Transverse colon (tissue), 4 donors: Measurements from ENCODE around the gene LHFPL3. TPM values are rescaled to one million over a fixed set of nuclear protein-coding genes. Genes with fewer than 3 reads are reported as not detected.

Experiments used
- DNase-seq: peaks from one replicate; pipeline ENCODE4 v3.0.0-alpha.2; 2019
- H3K27ac ChIP-seq, 4 donors: fragments of 200-600 bp; sonication (generic); 2 replicates each; pipeline ENCODE4 v1.5.1; 2016 to 2018; ENCODE audit warnings: inconsistent platforms in 4 of 4
- H3K27me3 ChIP-seq: fragments of 200-600 bp; sonication (generic); 2 replicates; pipeline ENCODE4 v1.5.1; 2017; ENCODE audit warnings: inconsistent platforms
- H3K36me3 ChIP-seq, 4 donors: fragments of 200-600 bp; sonication (generic); 2 replicates each; pipeline ENCODE4 v1.5.1; 2017 to 2019; ENCODE audit warnings: inconsistent platforms in 4 of 4
- H3K4me1 ChIP-seq, 4 donors: fragments of 200-600 bp; sonication (generic); 2 replicates each; pipeline ENCODE4 v1.5.1; 2017 to 2020; ENCODE audit warnings: inconsistent platforms in 4 of 4
- H3K4me3 ChIP-seq, 4 donors: fragments of 200-600 bp; sonication (generic); 1 replicate in 1 of 4; 2 replicates in 3 of 4; pipeline versions ENCODE4 v1.5.1 to v1.6.1; 2017 to 2019; ENCODE audit warnings: inconsistent platforms in 4 of 4
- H3K9me3 ChIP-seq, 2 donors: fragments of 200-600 bp; sonication (generic); 2 replicates each; pipeline ENCODE4 v1.5.1; 2017 to 2019; ENCODE audit warnings: inconsistent platforms in 2 of 2
- EP300 ChIP-seq: sonication (generic); formaldehyde crosslinking; IDR thresholded peaks from one replicate; pipeline ENCODE4 v1.6.1; 2017; ENCODE audit warnings: antibody characterized with exemption, low read depth
- POLR2A ChIP-seq: fragments of 450-650 bp; IDR thresholded peaks from one replicate; pipeline ENCODE4 v1.6.1; 2016; ENCODE audit warnings: antibody characterized with exemption, mild to moderate bottlenecking, moderate library complexity
- POLR2AphosphoS5 ChIP-seq, 3 donors: sonication (generic); formaldehyde crosslinking; IDR thresholded peaks; one replicate each; pipeline ENCODE4 v1.6.1; 2016; ENCODE audit warnings: antibody characterized with exemption in 3 of 3
- WGBS, 2 donors: methylation state at CpG; one replicate each; pipeline ENCODE4 v1.1.5; 2018; ENCODE audit warnings: low coverage in 1 of 2; 5-methylcytosine and 5-hydroxymethylcytosine counted together
- in situ Hi-C, 4 donors: fragments of 200-750 bp; cut with MboI; loops; one replicate each; pipeline versions ENCODE4 v1.15.0 to v1.15.1; 2017; ENCODE audit warnings: low sequenced_read_pairs in 3 of 4, low pct_ligation_motif_present in 1 of 4, low pct_unique_long_range_greater_than_20kb in 1 of 4
- intact Hi-C: fragments of 100-400 bp; cut with DNase I; formaldehyde crosslinking; loops from one replicate; pipeline ENCODE4 v1.15.1; 2023; ENCODE audit warnings: low total_unique reads
- total RNA-seq, 4 donors: library from RNA; depleted of rRNA; stranded (reverse); fragments of >200 nt; gene quantifications; one replicate each; pipeline ENCODE4 v1.1.0, GENCODE V29; 2016
- TF ChIP-seq, protein P1 (sequence below), 5 experiments: fragments of 200-600 bp in 3 of 5; fragments of 450-650 bp in 2 of 5; sonication (generic) in 3 of 5; IDR thresholded peaks; 1 replicate in 2 of 5; 2 replicates in 3 of 5; pipeline ENCODE4 v1.5.1; 2016 to 2017; ENCODE audit warnings: antibody characterized with exemption in 5 of 5, inconsistent platforms in 3 of 5, mild to moderate bottlenecking in 2 of 5, moderate library complexity in 1 of 5

The LHFPL3 gene
- total RNA-seq, 4 donors from 2014 or later = 0.27 to 0.80 (median 0.32) TPM; not detected in 1

DNA sequence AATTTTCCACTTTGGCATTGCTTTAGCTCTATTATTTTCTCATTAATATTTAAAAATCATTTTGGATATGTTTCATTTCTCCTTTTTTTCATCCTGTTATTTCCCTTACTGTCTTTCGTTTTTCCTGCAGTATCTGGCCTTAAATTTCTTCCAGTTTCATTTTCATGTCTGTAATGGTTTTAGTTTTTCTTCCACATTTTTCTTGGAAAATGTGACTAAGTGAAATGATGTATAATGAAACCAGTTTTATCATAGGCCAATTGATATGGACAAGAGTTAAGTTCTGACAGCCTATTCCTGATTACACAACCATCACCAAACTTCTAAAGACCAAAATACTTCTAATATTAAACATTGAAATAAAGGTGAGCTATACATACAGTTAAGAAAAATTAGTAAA lies 158.5 kb downstream of the LHFPL3 start:
- TF ChIP-seq EP300 = no peak
- TF ChIP-seq, protein P1, sequence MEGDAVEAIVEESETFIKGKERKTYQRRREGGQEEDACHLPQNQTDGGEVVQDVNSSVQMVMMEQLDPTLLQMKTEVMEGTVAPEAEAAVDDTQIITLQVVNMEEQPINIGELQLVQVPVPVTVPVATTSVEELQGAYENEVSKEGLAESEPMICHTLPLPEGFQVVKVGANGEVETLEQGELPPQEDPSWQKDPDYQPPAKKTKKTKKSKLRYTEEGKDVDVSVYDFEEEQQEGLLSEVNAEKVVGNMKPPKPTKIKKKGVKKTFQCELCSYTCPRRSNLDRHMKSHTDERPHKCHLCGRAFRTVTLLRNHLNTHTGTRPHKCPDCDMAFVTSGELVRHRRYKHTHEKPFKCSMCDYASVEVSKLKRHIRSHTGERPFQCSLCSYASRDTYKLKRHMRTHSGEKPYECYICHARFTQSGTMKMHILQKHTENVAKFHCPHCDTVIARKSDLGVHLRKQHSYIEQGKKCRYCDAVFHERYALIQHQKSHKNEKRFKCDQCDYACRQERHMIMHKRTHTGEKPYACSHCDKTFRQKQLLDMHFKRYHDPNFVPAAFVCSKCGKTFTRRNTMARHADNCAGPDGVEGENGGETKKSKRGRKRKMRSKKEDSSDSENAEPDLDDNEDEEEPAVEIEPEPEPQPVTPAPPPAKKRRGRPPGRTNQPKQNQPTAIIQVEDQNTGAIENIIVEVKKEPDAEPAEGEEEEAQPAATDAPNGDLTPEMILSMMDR (IDR thresholded peaks at IDR 0.05) = no peak
- no peak for TF ChIP-seq POLR2AphosphoS5 (IDR thresholded peaks at IDR 0.05)
- TF ChIP-seq POLR2A = no peak
- intact Hi-C loops = no loop called here
- Histone ChIP-seq H3K4me1 (peaks cover 0 to 9% (median 4%) of the 10 kb centered on the region in 4 donors), H3K27ac (no peak overlapping the region), H3K36me3 (no peaks in the 10 kb centered on the region), H3K27me3 (no peaks in the 10 kb centered on the region), H3K4me3 (no peak overlapping the region), H3K9me3 (no peaks in the 10 kb centered on the region)
- 44 to 80% methylated on average over 1 of the region's 1 CpG for WGBS, 2 donors
- DNase-seq = no peak
- in situ Hi-C loops = no loop called here

DNA sequence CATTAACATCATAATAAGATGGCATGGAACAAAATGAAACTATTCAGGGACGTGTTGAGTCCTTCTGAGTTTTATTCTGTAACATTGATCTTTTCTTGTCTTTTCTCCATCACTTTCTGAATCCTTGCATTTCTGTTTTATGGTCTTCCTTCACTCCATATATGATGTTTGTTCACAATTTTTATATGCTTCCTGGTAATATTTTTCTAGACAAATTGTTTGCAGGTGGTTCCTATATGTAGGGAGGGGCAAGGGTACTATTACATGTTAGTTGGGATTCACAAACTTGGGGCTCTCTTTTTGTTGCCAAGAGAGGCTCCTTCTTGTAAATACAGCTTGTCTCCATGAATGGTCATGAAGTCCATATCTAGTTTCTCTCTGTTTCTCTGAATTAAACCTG lies 159.2 kb downstream of the LHFPL3 start:
- Histone ChIP-seq H3K4me1 (peaks cover 0 to 9% (median 4%) of the 10 kb centered on the region in 4 donors), H3K9me3 (no peaks in the 10 kb centered on the region), H3K27me3 (no peaks in the 10 kb centered on the region), H3K4me3 (no peak overlapping the region), H3K36me3 (no peaks in the 10 kb centered on the region), H3K27ac (no peak overlapping the region)
- no peak for DNase-seq
- TF ChIP-seq POLR2AphosphoS5 (IDR thresholded peaks at IDR 0.05) (no peak), POLR2A (no peak), EP300 (no peak)
- TF ChIP-seq, protein P1 (IDR thresholded peaks at IDR 0.05) = no peak
- WGBS, 2 donors = 0 to 29% methylated on average over 1 of the region's 1 CpG
- intact Hi-C loops (no loop called here), in situ Hi-C loops (no loop called here)

DNA sequence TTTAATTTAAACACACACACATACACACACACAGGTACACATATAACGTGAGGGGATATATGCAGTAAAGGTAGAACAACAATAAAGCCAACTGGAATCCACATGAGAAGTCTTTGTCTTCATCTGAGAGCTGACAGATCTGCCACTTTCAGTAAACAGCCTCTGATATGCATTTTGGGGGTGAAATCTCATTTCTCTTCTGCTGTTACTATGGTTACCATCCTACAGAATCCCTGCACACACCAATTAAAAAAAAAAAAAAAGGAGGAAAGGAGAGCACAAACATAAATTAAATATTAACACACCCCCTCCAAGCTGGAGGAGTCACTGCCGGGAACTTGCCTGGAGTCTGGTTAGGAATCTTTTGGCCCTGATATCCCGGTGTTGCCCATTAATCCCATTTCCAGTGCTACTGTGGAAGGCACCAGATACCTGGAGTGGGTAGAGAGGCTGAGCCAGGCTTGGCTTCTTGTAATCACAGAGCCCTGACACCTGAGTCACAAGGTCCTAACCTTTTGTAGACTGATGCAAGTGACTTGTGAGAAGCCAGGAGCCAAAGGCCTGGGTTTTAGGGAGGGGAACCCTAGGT lies 169.1 kb downstream of the LHFPL3 start:
- in situ Hi-C loops (no loop called here), intact Hi-C loops (no loop called here)
- H3K9me3 ChIP-seq = no peaks in the 10 kb centered on the region
- 62 to 74% methylated on average over 2 to 3 of the region's 3 CpGs for whole genome bisulfite sequencing, 2 donors
- H3K36me3 ChIP-seq = no peaks in the 10 kb centered on the region
- no peak overlapping the region for H3K27ac ChIP-seq
- H3K4me1 ChIP-seq = no peaks in the 10 kb centered on the region
- H3K27me3 ChIP-seq = no peaks in the 10 kb centered on the region
- TF ChIP-seq POLR2A = no peak
- TF ChIP-seq POLR2AphosphoS5 (IDR thresholded peaks at IDR 0.05) = no peak
- TF ChIP-seq EP300 = no peak
- TF ChIP-seq, protein P1 (IDR thresholded peaks at IDR 0.05) = no peak
- no peak overlapping the region for H3K4me3 ChIP-seq
- DNase-seq = no peak

DNA sequence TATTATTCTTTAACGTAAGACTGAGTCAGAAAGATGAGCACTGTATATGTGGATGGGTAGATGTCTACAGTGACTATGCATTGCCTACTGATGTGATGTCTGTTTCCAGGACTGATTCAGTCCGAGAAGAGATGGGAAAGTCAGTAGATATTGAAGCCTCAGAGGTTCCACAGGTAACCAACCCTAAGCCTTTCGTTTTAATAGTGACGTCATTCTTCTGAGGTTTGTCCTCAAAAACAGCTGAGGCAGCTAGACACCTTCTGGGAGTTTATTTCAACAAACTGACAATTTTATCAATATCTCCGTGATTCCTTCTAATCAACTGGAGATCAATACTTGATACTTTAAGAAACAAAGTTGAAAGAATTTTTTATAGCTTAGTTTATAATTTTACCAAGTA lies 171.6 kb downstream of the LHFPL3 start:
- Histone ChIP-seq H3K27me3 (no peaks in the 10 kb centered on the region), H3K9me3 (no peaks in the 10 kb centered on the region), H3K4me3 (no peak overlapping the region), H3K36me3 (no peaks in the 10 kb centered on the region), H3K4me1 (no peaks in the 10 kb centered on the region), H3K27ac (no peak overlapping the region)
- TF ChIP-seq, protein P1 (IDR thresholded peaks at IDR 0.05) = no peak
- TF ChIP-seq POLR2AphosphoS5 (IDR thresholded peaks at IDR 0.05) (no peak), POLR2A (no peak), EP300 (no peak)
- WGBS, 2 donors = 83 to 85% methylated on average over 5 of the region's 5 CpGs
- DNase-seq = no peak
- in situ Hi-C loops (no loop called here), intact Hi-C loops (no loop called here)
